Activated naive CD4-positive, alpha-beta T cell treated with anti-CD3 and anti-CD28 coated beads for 36 hours (primary cell): ENCODE data around the gene PRIM1. TPM values are rescaled to one million over a fixed set of nuclear protein-coding genes. Genes with fewer than 3 reads are reported as not detected.
"Not testable (repeated sequence)": the region's sequence is repeated elsewhere in the genome, so short reads cannot be mapped to it uniquely, and the experiment has no call there.

Experiments
- CTCF ChIA-PET: fragments of 350-600 bp; sonication (Branson Sonifier 250); formaldehyde crosslinking; loops from one replicate; lab custom pipeline; 2021; ENCODE audit warnings: antibody characterized with exemption; lab: Charles Lee
- DNase-seq: peaks from one replicate; pipeline ENCODE4 v3.0.0-alpha.2; 2020
- H3K27ac Mint-ChIP-seq: one replicate; pipeline ENCODE4 v1.8.0; 2021; ENCODE audit warnings: mild to moderate bottlenecking, mixed read lengths
- H3K27me3 Mint-ChIP-seq: one replicate; pipeline ENCODE4 v1.8.0; 2021; ENCODE audit warnings: low read depth, mixed read lengths
- H3K36me3 Mint-ChIP-seq: one replicate; pipeline ENCODE4 v1.8.0; 2021; ENCODE audit warnings: low read depth, mixed read lengths
- H3K4me1 Mint-ChIP-seq: one replicate; pipeline ENCODE4 v1.8.0; 2021; ENCODE audit warnings: low read depth, mixed read lengths
- H3K4me3 Mint-ChIP-seq: one replicate; pipeline ENCODE4 v1.8.0; 2021; ENCODE audit warnings: mild to moderate bottlenecking, moderate library complexity, mixed read lengths
- H3K9me3 Mint-ChIP-seq: one replicate; pipeline ENCODE4 v1.8.0; 2021; ENCODE audit warnings: mixed read lengths
- intact Hi-C: fragments of 100-400 bp; cut with micrococcal nuclease; formaldehyde crosslinking; loops from one replicate; pipeline ENCODE4 v1.15.1; 2023
- total RNA-seq, 2 experiments: library from RNA; stranded (reverse); gene quantifications; one replicate each; pipeline ENCODE4 v1.2.3, GENCODE V29; 2021

The PRIM1 gene
- 10 to 100 TPM; 74.9 to 75.0 TPM for total RNA-seq

DNA sequence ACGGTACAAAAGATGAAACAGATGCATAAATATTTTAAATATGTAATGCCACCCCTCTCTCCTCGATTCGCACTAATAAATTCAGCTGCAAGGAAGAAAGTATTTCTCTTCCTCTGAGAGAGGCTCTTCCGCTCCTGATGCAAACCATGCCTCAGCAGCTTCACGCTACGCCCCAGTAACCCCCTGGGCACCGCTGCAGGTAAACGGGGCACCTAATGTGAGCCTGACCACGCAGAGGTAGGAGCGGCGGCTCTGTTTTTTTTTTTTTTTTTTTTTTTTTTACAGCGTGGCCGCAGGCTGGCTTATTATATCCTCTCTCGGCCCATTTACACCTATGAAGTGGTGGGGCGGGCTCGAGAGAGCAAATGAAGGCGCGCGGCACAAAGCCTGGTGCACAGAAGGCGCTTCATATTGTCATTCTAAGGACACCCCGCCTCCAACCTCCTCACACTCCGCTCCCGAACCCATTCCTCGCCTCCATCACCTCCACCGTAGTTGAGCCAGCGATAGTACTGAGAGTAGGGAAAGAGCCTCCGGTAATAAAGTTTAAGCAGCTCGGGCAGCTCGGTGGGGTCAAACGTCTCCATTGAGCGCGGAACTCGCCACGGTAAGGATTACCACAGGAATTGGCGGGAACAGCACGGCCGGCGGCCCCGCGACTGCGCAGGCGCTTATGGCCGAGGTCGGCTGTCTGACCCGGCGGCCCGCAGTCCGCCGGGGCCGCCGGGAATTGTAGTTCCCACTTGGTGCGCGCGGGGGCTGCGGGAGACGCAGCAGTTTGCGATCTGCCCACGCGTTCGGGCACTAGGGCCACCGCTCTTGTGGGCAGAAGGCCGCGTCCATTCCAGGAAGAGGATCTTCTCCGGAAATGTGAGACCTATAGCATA lies at the start of gene PRIM1:
PRIM1 (minus strand) TSS at position 612 of the 887 bp plus-strand sequence; CDS start at position 587, 25 bp downstream.
- intact Hi-C loops, result loop anchor here (1.0 to 5.0 kb wide), 4 partner anchors 27 to 335 kb away; partner anchors contain the start of genes NAB2, NACA and PTGES3
- peaks cover 37% of the 10 kb centered on the region for H3K36me3 Mint-ChIP-seq
- peaks cover 40% of the 10 kb centered on the region for H3K4me1 Mint-ChIP-seq

DNA sequence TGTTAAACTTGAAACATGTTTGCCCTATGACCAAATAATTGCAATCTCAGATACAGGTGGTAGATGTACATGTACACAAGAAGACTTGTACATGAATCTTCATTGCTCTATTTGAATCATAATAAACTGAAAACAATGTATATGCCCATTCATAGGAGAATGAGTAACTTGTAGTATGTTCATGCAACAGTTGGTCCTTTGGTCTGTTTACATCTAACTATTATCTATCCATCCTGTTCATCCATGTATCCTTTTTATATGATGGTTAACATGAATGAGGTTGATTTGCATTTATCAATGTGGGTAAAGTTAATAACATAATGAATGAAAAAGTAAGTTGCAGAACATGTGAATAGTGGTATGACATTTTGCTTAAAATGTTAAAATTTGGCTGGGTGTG lies 48.1 kb upstream of the PRIM1 start:
- CTCF ChIA-PET, result no interaction called here
- DNase-seq, result no peak
- Mint-ChIP-seq H3K27me3 (no peaks in the 10 kb centered on the region), H3K4me1 (peaks cover under 1% of the 10 kb centered on the region), H3K27ac (no peak overlapping the region), H3K4me3 (no peak overlapping the region), H3K9me3 (no peaks in the 10 kb centered on the region), H3K36me3 (no peaks in the 10 kb centered on the region)
- intact Hi-C loops, result no loop called here

More for the DNA sequence above, at the start of gene PRIM1:
- CTCF ChIA-PET, result interaction anchor here (0.7 to 9.6 kb wide), 4 partner anchors 26 to 310 kb away, joined by 4 to 87 read pairs (median 16); no protein-coding TSS in a partner anchor
- Mint-ChIP-seq H3K27ac (peak within 1 kb of the TSS; percentile 99), H3K27me3 (no peaks in the 10 kb centered on the region), H3K9me3 (no peaks in the 10 kb centered on the region), H3K4me3 (peak within 1 kb of the TSS; percentile 98)
- DNase-seq, result peak; percentile 90

DNA sequence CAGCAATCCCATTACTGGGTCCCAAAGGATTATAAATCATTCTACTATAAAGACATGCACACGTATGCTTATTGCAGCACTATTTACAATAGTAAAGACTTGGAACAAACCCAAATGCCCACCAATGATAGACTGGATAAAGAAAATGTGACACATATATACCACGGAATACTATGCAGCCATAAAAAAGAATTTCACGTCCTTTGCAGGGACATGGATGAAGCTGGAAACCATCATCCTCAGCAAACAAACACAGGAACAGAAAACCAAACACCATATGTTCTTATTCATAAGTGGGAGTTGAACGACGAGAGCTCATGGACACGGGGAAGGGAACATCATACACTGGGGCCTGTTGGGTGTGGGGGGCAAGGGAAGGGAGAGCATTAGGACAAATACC lies 47.2 kb upstream of the PRIM1 start:
- H3K4me1 Mint-ChIP-seq, DNase-seq, H3K9me3 Mint-ChIP-seq, intact Hi-C loops, H3K27me3 Mint-ChIP-seq, H3K27ac Mint-ChIP-seq, H3K4me3 Mint-ChIP-seq, H3K36me3 Mint-ChIP-seq: not testable (repeated sequence)
- CTCF ChIA-PET, result interaction anchor here (0.6 kb wide), 1 partner anchor 282 kb away, joined by 4 read pairs; no protein-coding TSS in a partner anchor

DNA sequence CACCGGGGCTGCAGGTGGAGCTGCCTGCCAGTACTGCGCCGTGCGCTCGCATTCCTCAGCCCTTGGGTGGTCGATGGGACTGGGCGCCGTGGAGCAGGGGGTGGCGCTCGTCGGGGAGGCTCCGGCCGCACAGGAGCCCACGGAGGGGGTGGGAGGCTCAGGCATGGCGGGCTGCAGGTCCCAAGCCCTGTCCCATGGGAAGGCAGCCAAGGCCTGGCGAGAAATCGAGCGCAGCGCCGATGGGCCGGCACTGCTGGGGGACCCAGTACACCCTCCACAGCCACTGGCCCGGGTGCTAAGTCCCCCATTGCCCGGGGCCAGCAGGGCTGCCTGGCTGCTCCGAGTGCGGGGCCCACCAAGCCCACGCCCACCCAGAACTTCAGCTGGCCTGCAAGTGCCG lies 43.7 kb upstream of the PRIM1 start:
- H3K9me3 Mint-ChIP-seq, DNase-seq, CTCF ChIA-PET, intact Hi-C loops, H3K4me1 Mint-ChIP-seq, H3K27ac Mint-ChIP-seq, H3K4me3 Mint-ChIP-seq, H3K27me3 Mint-ChIP-seq, H3K36me3 Mint-ChIP-seq: not testable (repeated sequence)

DNA sequence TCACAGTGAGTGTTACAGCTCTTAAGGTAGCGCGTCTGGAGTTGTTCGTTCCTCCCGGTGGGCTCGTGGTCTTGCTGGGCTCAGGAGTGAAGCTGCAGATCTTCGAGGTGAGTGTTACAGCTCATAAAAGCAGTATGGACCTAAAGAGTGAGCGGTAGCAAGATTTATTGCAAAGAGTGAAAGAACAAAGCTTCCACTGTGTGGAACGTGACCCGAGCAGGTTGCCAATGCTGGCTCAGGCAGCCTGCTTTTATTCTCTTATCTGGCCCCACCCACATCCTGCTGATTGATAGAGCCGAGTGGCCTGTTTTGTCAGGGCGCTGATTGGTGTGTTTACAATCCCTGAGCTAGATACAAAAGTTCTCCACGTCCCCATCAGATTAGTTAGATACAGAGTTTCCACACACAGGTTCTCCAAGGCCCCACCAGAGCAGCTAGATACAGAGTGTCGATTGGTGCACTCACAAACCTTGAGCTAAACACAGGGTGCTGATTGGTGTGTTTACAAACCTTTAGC lies 43.0 kb upstream of the PRIM1 start:
- H3K27ac Mint-ChIP-seq, H3K27me3 Mint-ChIP-seq, H3K4me1 Mint-ChIP-seq, H3K9me3 Mint-ChIP-seq, CTCF ChIA-PET, intact Hi-C loops, H3K36me3 Mint-ChIP-seq: not testable (repeated sequence)
- DNase-seq, result peak; percentile 10
- H3K4me3 Mint-ChIP-seq, result peak overlapping the region; percentile 62

DNA sequence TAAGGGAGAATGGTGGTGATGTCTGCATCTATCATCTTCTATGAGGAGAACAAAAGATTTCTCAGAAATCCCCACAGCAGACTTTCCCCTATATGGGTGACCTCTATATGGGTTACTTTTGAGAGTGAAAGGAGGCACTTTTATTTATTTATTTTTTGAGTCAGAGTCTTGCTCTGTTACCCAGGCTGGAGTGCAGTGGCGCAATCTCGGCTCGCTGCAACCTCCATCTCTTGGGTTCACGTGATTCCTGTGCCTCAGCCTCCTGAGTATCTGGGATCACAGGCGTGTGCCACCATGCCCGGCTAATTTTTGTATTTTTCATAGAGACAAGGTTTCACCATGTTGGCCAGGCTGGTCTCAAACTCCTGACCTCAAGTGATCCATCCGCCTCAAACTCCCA lies 41.0 kb upstream of the PRIM1 start:
- intact Hi-C loops, H3K9me3 Mint-ChIP-seq, H3K4me3 Mint-ChIP-seq, H3K4me1 Mint-ChIP-seq, H3K27me3 Mint-ChIP-seq, H3K27ac Mint-ChIP-seq, CTCF ChIA-PET, H3K36me3 Mint-ChIP-seq, DNase-seq: not testable (repeated sequence)

DNA sequence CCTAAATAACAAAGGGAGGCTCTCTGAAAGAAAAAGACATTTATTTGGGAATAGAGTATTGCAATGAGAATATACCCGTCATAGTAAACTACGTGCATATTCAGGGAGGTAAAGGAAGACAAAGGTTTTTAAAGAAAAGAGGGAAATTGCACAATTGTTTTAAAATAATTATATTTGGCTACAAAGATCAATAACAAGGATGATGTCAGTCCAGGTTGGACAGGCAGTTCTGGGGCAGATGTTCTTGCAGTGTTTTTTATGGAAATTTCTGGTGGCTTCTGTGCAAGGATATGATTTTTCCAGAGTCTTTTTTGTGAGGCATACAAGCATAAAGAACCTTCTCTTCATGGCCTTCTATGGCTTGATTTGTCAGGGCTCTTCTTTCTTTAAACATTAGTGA lies 40.6 kb upstream of the PRIM1 start:
- Mint-ChIP-seq H3K4me3 (no peak overlapping the region), H3K4me1 (peaks cover 4% of the 10 kb centered on the region), H3K9me3 (no peaks in the 10 kb centered on the region), H3K27me3 (no peaks in the 10 kb centered on the region), H3K27ac (no peak overlapping the region), H3K36me3 (no peaks in the 10 kb centered on the region)
- intact Hi-C loops, result no loop called here
- CTCF ChIA-PET, result no interaction called here
- no peak for DNase-seq

DNA sequence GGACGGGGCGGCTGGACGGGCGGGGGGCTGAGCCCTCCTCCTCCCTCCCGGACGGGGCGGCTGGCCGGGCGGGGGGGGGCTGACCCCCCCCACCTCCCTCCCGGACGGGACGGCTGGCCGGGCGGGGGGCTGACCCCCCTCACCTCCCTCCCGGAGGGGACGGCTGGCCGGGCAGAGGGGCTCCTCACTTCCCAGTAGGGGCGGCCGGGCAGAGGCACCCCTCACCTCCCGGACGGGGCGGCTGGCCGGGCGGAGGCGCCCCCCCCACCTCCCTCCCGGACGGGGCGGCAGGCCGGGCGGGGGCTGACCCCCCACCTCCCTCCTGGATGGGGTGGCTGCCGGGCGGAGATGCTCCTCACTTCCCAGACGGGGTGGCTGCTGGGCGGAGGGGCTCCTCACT lies 37.3 kb upstream of the PRIM1 start:
- H3K27ac Mint-ChIP-seq, H3K36me3 Mint-ChIP-seq, H3K4me1 Mint-ChIP-seq, H3K27me3 Mint-ChIP-seq, CTCF ChIA-PET, intact Hi-C loops, H3K4me3 Mint-ChIP-seq, DNase-seq, H3K9me3 Mint-ChIP-seq: not testable (repeated sequence)

DNA sequence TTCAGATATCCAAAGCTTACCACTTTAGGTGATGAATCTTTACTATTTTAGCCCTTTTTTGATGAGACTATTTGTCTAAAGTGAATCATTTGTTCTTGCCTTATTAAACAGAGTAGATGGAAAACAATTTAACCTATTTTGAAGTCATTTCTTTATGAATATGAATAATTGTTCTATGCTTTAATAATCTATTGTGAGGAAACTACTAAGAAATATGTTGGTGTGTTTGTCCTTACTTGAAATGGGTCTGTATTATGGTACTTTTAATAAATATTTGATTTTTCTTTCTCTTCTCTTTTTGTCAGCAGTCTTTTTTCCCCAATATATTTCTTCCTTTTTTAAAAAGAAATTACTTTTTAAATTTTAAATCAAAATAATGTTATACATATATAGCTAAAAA lies 35.4 kb upstream of the PRIM1 start:
- H3K27me3 Mint-ChIP-seq, result no peaks in the 10 kb centered on the region
- no peak for DNase-seq
- H3K36me3 Mint-ChIP-seq, result no peaks in the 10 kb centered on the region
- H3K9me3 Mint-ChIP-seq, result no peaks in the 10 kb centered on the region
- no peak overlapping the region for H3K27ac Mint-ChIP-seq
- intact Hi-C loops, result no loop called here
- H3K4me1 Mint-ChIP-seq, result no peaks in the 10 kb centered on the region
- CTCF ChIA-PET, result interaction anchor here (0.5 to 1.1 kb wide), 2 partner anchors 29 to 61 kb away, joined by 3 to 4 read pairs; no protein-coding TSS in a partner anchor
- H3K4me3 Mint-ChIP-seq, result no peak overlapping the region

DNA sequence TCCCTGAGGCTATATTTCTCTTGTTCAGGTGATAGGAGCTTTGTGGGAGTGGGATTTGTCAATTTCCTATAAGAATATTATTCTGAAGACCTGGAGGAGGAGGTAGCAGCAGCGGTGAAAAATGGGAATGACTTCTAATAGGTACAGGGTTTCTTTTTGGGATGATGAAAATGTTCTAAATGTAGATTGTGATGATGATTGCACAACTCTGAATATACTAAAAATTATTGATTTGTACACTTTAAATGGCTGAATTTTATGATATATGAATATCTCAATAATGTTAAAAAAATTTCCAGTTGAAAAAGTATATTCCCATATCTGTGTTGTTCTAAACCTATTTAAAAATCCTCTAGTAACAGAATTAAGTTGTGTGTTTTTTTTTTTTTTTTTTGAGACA lies 33.8 kb upstream of the PRIM1 start:
- Mint-ChIP-seq H3K4me1 (no peaks in the 10 kb centered on the region), H3K27ac (no peak overlapping the region), H3K36me3 (no peaks in the 10 kb centered on the region), H3K9me3 (no peaks in the 10 kb centered on the region), H3K27me3 (no peaks in the 10 kb centered on the region), H3K4me3 (no peak overlapping the region)
- intact Hi-C loops, result no loop called here
- DNase-seq, result no peak
- CTCF ChIA-PET, result no interaction called here

DNA sequence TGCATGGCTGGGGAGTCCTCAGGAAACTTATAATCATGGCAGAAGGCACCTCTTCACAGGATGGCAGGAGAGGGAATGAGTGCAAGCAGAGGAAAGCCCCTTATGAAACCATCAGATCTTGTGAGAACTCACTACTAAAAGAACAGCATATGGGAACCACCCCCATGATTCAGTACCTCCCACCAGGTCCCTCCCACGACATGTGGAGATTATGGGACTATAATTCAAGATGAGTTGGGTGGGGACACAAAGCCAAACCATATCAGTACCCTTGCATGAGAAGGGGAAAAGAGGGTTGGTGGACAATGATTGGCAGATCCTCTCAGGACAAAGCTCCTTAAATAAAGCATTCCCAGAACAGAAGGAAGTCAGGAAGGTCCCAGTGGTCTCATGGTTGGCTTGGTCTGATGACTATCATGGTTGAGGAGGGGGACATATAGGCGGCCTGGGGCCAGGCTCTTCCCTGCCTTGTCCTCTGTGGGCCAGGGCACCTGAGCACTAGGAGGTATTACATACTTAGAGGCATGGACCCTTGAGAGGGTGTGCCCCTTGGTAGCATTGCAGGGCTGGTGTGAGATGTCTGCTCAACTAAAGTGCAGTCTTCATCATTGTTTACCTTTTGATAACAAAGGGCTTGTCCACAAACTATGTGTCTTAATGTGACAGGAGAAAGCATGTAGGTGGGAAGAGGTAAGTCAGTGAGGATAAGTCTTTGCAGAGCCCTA lies 33.2 kb upstream of the PRIM1 start:
- Mint-ChIP-seq H3K27me3 (no peaks in the 10 kb centered on the region), H3K4me3 (no peak overlapping the region), H3K27ac (no peak overlapping the region), H3K4me1 (no peaks in the 10 kb centered on the region), H3K9me3 (no peaks in the 10 kb centered on the region), H3K36me3 (no peaks in the 10 kb centered on the region)
- CTCF ChIA-PET, result no interaction called here
- DNase-seq, result no peak
- intact Hi-C loops, result no loop called here

DNA sequence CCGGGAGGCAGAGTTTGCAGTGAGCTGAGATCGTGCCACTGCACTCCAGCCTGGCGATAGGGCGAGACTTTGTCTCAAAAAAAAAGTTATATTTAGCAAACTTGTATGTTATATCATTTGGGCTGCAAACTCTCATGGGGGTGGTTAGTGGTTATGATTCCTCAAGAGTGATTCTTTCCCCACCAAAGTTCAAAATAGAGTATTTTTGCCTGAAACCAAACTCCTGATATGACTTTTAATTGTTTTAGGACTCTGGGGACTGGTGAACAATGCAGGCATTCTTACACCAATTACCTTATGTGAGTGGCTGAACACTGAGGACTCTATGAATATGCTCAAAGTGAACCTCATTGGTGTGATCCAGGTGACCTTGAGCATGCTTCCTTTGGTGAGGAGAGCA lies 29.6 kb upstream of the PRIM1 start:
- intact Hi-C loops, result no loop called here
- DNase-seq, result no peak
- Mint-ChIP-seq H3K4me1 (no peaks in the 10 kb centered on the region), H3K27ac (no peak overlapping the region), H3K36me3 (no peaks in the 10 kb centered on the region), H3K4me3 (no peak overlapping the region), H3K27me3 (no peaks in the 10 kb centered on the region), H3K9me3 (no peaks in the 10 kb centered on the region)
- CTCF ChIA-PET, result no interaction called here
